HG03045 (cell line): Measurements from ENCODE around the gene HSFX3.
"Not testable (repeated sequence)": the region's sequence is repeated elsewhere in the genome, so short reads cannot be mapped to it uniquely, and the experiment has no call there.

ENCODE experiments used
- ATAC-seq: cut with Tn5 transposase; IDR thresholded peaks from one replicate; pipeline ENCODE4 v1.9.1; 2021; ENCODE audit warnings: mild to moderate bottlenecking, moderate library complexity; ENCODE audit not compliant: unreplicated experiment

HSFX3 gene

GRCh38 chrX:149545545-149546543 is 3.9 kb downstream of the HSFX3 start:
- not testable (repeated sequence) for ATAC-seq

- no peak for ATAC-seq
These were observed 8.1 kb downstream of the HSFX3 start for GRCh38 chrX:149541521-149542047.

- peak; percentile 76 for ATAC-seq
These were observed 8.9 kb downstream of the HSFX3 start, which contains the start of gene EOLA1 for GRCh38 chrX:149540621-149541520. EOLA1 (plus strand) TSS chrX:149541012; CDS start chrX:149545631, 4,619 bp downstream.

GRCh38 chrX:149540131-149540620 is 9.5 kb downstream of the HSFX3 start:
- peak; percentile 6 for ATAC-seq

GRCh38 chrX:149539283-149540130 is 10.2 kb downstream of the HSFX3 start:
- peak; percentile 36 for ATAC-seq

- not testable (repeated sequence) for ATAC-seq
These were observed 12.2 kb downstream of the HSFX3 start for GRCh38 chrX:149537474-149537873.

GRCh38 chrX:149534926-149535602 is 14.7 kb downstream of the HSFX3 start:
- not testable (repeated sequence) for ATAC-seq

- not testable (repeated sequence) for ATAC-seq
These were observed 15.7 kb downstream of the HSFX3 start for GRCh38 chrX:149533999-149534398.

GRCh38 chrX:149532868-149533267 is 16.9 kb downstream of the HSFX3 start:
- ATAC-seq, result not testable (repeated sequence)

- ATAC-seq, result no peak
These were observed 18.1 kb downstream of the HSFX3 start for GRCh38 chrX:149531599-149531998.

GRCh38 chrX:149528381-149528780 is 21.3 kb downstream of the HSFX3 start:
- ATAC-seq, result no peak

GRCh38 chrX:149527705-149528104 is 22.0 kb downstream of the HSFX3 start:
- no peak for ATAC-seq

- not testable (repeated sequence) for ATAC-seq
These were observed 23.2 kb downstream of the HSFX3 start for GRCh38 chrX:149526318-149527033.

- ATAC-seq, result peak; percentile 44
These were observed 23.8 kb downstream of the HSFX3 start for GRCh38 chrX:149525903-149526302.

GRCh38 chrX:149525389-149525788 is 24.3 kb downstream of the HSFX3 start:
- ATAC-seq, result peak; percentile 94

- no peak for ATAC-seq
These were observed 26.8 kb downstream of the HSFX3 start for GRCh38 chrX:149522916-149523315.

- ATAC-seq, result no peak
These were observed 28.3 kb downstream of the HSFX3 start for GRCh38 chrX:149521438-149521837.

GRCh38 chrX:149520636-149521277 is 29.0 kb downstream of the HSFX3 start:
- not testable (repeated sequence) for ATAC-seq
